Astrocyte (in vitro differentiated cells and primary cell): ENCODE data around the gene SH3RF1.

ENCODE experiments used
- EZH2 ChIP-seq: IDR thresholded peaks from 2 replicates; pipeline ENCODE4 v1.6.1; 2012; ENCODE audit warnings: mild to moderate bottlenecking, low read length, inconsistent platforms; ENCODE audit not compliant: insufficient read depth
- TF ChIP-seq, protein P1 (sequence below): IDR thresholded peaks from 2 replicates; pipeline ENCODE4 v1.5.1; 2011; ENCODE audit warnings: low read depth, mild to moderate bottlenecking, inconsistent platforms, low read length, moderate library complexity; ENCODE audit not compliant: insufficient read depth

DNA sequence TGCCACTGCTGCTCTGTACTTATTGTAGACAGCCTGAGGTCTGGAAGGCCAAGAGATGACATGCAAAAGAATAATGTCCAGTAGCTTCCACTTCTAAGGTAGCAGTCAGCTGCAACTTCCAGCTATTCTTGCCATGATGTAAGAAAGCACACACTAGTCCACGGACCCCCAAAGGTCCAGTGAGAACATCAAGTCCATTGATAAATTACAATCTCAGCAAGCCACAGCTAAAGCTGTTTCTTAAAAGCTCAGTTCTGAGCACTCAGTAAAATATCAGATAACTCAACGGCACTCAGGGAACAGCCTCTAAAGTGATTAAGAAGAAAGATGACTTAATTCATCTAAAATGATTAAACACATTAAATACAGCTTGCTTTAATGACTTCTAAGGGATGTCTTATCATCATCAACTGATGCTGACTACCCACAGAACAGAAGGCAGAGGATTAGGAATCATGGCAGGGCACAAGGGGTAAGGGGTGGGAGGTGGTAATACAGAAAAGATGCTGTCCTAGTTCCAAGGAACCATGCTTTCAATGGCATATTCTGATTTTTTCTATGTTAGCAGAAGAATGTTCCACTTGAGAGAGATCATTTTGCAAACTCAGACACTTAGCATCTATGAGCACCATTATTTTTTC is 161.6 kb downstream of the SH3RF1 start:
- TF ChIP-seq, protein P1, sequence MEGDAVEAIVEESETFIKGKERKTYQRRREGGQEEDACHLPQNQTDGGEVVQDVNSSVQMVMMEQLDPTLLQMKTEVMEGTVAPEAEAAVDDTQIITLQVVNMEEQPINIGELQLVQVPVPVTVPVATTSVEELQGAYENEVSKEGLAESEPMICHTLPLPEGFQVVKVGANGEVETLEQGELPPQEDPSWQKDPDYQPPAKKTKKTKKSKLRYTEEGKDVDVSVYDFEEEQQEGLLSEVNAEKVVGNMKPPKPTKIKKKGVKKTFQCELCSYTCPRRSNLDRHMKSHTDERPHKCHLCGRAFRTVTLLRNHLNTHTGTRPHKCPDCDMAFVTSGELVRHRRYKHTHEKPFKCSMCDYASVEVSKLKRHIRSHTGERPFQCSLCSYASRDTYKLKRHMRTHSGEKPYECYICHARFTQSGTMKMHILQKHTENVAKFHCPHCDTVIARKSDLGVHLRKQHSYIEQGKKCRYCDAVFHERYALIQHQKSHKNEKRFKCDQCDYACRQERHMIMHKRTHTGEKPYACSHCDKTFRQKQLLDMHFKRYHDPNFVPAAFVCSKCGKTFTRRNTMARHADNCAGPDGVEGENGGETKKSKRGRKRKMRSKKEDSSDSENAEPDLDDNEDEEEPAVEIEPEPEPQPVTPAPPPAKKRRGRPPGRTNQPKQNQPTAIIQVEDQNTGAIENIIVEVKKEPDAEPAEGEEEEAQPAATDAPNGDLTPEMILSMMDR: no peak
- no peak for TF ChIP-seq EZH2
